ENCODE results near the gene TPPP.

- TF ChIP-seq ZNF274 (IDR thresholded peaks at IDR 0.05; ENCODE audit: low read depth, low read length) = no peak
- TF ChIP-seq YY1 (IDR thresholded peaks at IDR 0.05; ENCODE audit: insufficient read depth, insufficient read length) = no peak
Observed at GRCh38 chr5:647727-648126, 45.4 kb downstream of the TPPP start.
